MM.1S (cell line): Measurements from ENCODE around the gene ULK4.

ENCODE experiments used
- DNase-seq: peaks from one replicate; pipeline ENCODE4 v3.0.0-alpha.2; 2015
- H2AFZ ChIP-seq: fragments of 300-600 bp; sonication (generic); 2 replicates; pipeline ENCODE4 v1.6.0; 2016; ENCODE audit warnings: antibody characterized with exemption, low read length
- H3F3A ChIP-seq: fragments of 300-600 bp; sonication (generic); 2 replicates; pipeline ENCODE4 v1.6.1; 2016; ENCODE audit warnings: mild to moderate bottlenecking, antibody characterized with exemption, low read length, moderate library complexity, mixed read lengths; ENCODE audit not compliant: insufficient read depth
- H3K27ac ChIP-seq: fragments of 300-600 bp; sonication (generic); 2 replicates; pipeline ENCODE4 v1.5.1; 2016; ENCODE audit warnings: mild to moderate bottlenecking, low read length
- H3K27me3 ChIP-seq: fragments of 300-600 bp; sonication (generic); replicated peaks from 2 replicates; pipeline ENCODE4 v1.6.0; 2016; ENCODE audit warnings: low read length; ENCODE audit not compliant: insufficient read depth
- H3K36me3 ChIP-seq: fragments of 300-600 bp; sonication (generic); replicated peaks from 2 replicates; pipeline ENCODE4 v1.6.1; 2016; ENCODE audit warnings: mild to moderate bottlenecking, low read length, mixed read lengths; ENCODE audit not compliant: insufficient read depth
- H3K4me1 ChIP-seq: fragments of 300-600 bp; sonication (generic); 2 replicates; pipeline ENCODE4 v1.6.1; 2016; ENCODE audit warnings: low read length, mixed read lengths
- H3K4me2 ChIP-seq: fragments of 300-600 bp; sonication (generic); 2 replicates; pipeline ENCODE4 v1.6.0; 2016; ENCODE audit warnings: low read depth, low read length
- H3K4me3 ChIP-seq: fragments of 300-600 bp; sonication (generic); 2 replicates; pipeline ENCODE4 v1.5.1; 2016; ENCODE audit warnings: low read length, mixed read lengths
- H3K79me2 ChIP-seq: fragments of 300-600 bp; sonication (generic); 2 replicates; pipeline ENCODE4 v1.6.1; 2016; ENCODE audit warnings: mixed run types, low read length, mixed read lengths
- H3K9ac ChIP-seq: fragments of 300-600 bp; sonication (generic); 2 replicates; pipeline ENCODE4 v1.6.1; 2016; ENCODE audit warnings: low read length, mixed read lengths
- H3K9me2 ChIP-seq: fragments of 300-600 bp; sonication (generic); replicated peaks from 2 replicates; pipeline ENCODE4 v1.6.1; 2016; ENCODE audit warnings: mild to moderate bottlenecking, low read length, mixed read lengths; ENCODE audit not compliant: insufficient read depth
- H3K9me3 ChIP-seq: fragments of 300-600 bp; sonication (generic); replicated peaks from 2 replicates; pipeline ENCODE4 v1.6.1; 2016; ENCODE audit warnings: mild to moderate bottlenecking, low read length, mixed read lengths; ENCODE audit not compliant: insufficient read depth
- H4K20me1 ChIP-seq: fragments of 300-600 bp; sonication (generic); 2 replicates; pipeline ENCODE4 v1.6.1; 2016; ENCODE audit warnings: mild to moderate bottlenecking, low read length, moderate library complexity, mixed read lengths; ENCODE audit not compliant: insufficient read depth
- EZH2 ChIP-seq: fragments of 300-600 bp; sonication (generic); optimal IDR thresholded peaks from 2 replicates; pipeline ENCODE3; 2017; ENCODE audit warnings: low read depth, mild to moderate bottlenecking, antibody characterized with exemption, low read length, mixed read lengths
- EZH2phosphoT487 ChIP-seq: fragments of 300-600 bp; sonication (generic); IDR thresholded peaks from 2 replicates; pipeline ENCODE4 v1.6.1; 2018; ENCODE audit warnings: antibody characterized with exemption, low read length
- TF ChIP-seq, protein P1 (sequence below): fragments of 300-600 bp; sonication (generic); IDR thresholded peaks from 2 replicates; pipeline ENCODE4 v1.5.1; 2016; ENCODE audit warnings: antibody characterized with exemption, low read length, mixed read lengths

ULK4 gene

DNA sequence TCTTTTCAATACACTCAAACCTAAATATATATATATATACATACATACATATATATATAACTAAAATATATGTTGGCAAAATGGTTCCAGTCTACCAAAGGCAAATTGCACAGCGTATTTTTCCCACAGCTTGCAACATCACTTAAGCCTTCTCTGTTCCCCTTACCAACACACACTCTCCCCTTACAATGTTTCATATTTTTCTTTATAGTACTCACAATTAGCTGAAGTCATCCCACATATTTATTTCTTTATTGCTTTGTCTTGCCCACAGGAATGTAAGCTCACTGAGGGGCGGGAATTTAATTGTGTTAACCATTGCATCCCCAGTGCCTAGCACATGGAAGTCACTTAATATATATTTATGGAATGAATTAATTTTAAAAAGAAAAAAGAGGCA is 288.3 kb downstream of the ULK4 start:
- no peaks in the 10 kb centered on the region for H3F3A ChIP-seq

DNA sequence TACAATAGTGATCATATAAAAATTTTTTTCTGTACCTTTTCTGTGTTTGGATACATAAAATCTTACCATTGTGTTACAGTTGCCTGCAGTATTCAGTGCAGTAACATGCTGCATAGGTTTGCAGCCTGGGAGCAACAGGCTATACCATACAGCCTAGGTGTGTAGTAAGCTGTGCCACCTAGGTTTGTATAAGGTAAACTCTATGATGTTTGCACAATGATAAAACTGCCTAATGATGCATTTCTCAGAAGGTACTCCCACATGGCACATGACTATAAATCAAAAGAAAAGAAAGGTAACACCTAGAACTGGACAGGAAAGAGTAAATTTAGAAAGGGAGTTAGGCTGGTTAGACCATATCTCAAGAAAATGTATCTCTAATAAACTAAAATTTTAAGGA is 293.5 kb downstream of the ULK4 start:
- no peak for DNase-seq
- no peaks in the 10 kb centered on the region for H3K4me1 ChIP-seq
- H3K9ac ChIP-seq: no peak overlapping the region
- no peak overlapping the region for H2AFZ ChIP-seq
- H3K4me3 ChIP-seq: no peak overlapping the region
- H3K4me2 ChIP-seq: no peak overlapping the region
- H3F3A ChIP-seq: no peaks in the 10 kb centered on the region
- H3K36me3 ChIP-seq: no peaks in the 10 kb centered on the region
- TF ChIP-seq EZH2phosphoT487: no peak
- TF ChIP-seq, protein P1, sequence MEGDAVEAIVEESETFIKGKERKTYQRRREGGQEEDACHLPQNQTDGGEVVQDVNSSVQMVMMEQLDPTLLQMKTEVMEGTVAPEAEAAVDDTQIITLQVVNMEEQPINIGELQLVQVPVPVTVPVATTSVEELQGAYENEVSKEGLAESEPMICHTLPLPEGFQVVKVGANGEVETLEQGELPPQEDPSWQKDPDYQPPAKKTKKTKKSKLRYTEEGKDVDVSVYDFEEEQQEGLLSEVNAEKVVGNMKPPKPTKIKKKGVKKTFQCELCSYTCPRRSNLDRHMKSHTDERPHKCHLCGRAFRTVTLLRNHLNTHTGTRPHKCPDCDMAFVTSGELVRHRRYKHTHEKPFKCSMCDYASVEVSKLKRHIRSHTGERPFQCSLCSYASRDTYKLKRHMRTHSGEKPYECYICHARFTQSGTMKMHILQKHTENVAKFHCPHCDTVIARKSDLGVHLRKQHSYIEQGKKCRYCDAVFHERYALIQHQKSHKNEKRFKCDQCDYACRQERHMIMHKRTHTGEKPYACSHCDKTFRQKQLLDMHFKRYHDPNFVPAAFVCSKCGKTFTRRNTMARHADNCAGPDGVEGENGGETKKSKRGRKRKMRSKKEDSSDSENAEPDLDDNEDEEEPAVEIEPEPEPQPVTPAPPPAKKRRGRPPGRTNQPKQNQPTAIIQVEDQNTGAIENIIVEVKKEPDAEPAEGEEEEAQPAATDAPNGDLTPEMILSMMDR: no peak
- no peak for TF ChIP-seq EZH2
- H3K9me3 ChIP-seq: no peaks in the 10 kb centered on the region
- H3K79me2 ChIP-seq: no peaks in the 10 kb centered on the region
- no peaks in the 10 kb centered on the region for H4K20me1 ChIP-seq
- no peak overlapping the region for H3K27ac ChIP-seq
- H3K9me2 ChIP-seq: no peaks in the 10 kb centered on the region
- no peaks in the 10 kb centered on the region for H3K27me3 ChIP-seq

More for the DNA sequence above, 288.3 kb downstream of the ULK4 start:
- no peaks in the 10 kb centered on the region for H3K36me3 ChIP-seq
- no peak for DNase-seq
- no peaks in the 10 kb centered on the region for H3K9me3 ChIP-seq
- TF ChIP-seq EZH2phosphoT487 (no peak), EZH2 (no peak)
- TF ChIP-seq, protein P1: no peak
- H3K4me2 ChIP-seq: no peak overlapping the region
- H3K27me3 ChIP-seq: no peaks in the 10 kb centered on the region
- no peak overlapping the region for H3K27ac ChIP-seq
- H3K4me1 ChIP-seq: no peaks in the 10 kb centered on the region
- no peaks in the 10 kb centered on the region for H3K79me2 ChIP-seq
- no peaks in the 10 kb centered on the region for H4K20me1 ChIP-seq
- H3K9me2 ChIP-seq: no peaks in the 10 kb centered on the region
- no peak overlapping the region for H2AFZ ChIP-seq
- no peak overlapping the region for H3K9ac ChIP-seq
- H3K4me3 ChIP-seq: no peak overlapping the region

DNA sequence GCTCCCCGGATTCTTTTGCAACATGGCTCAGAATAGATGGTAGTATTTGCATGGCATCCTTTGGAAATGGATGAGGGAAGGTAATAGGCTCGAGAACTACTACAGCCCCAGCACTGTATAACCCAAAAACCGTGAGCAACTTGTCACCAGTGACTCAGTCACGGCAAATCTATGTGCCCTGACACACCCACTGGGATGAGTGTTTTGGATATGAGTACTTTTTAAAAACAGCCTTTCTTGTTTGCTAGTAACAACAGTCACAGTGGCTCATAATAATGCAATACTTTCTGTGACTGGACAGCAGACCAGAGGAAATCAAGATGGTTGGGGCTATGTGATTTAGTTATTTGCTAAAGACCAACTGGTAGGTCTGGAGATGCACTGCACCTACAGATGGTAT is 299.6 kb downstream of the ULK4 start:
- Histone ChIP-seq H3F3A (no peaks in the 10 kb centered on the region), H3K9me3 (no peaks in the 10 kb centered on the region), H3K4me3 (no peak overlapping the region), H3K4me2 (no peak overlapping the region), H3K79me2 (no peaks in the 10 kb centered on the region), H3K9me2 (no peaks in the 10 kb centered on the region), H3K36me3 (no peaks in the 10 kb centered on the region), H4K20me1 (no peaks in the 10 kb centered on the region), H3K27ac (no peak overlapping the region), H3K27me3 (no peaks in the 10 kb centered on the region), H3K4me1 (no peaks in the 10 kb centered on the region), H3K9ac (no peak overlapping the region), H2AFZ (no peak overlapping the region)
- TF ChIP-seq EZH2phosphoT487: no peak
- TF ChIP-seq EZH2: no peak
- TF ChIP-seq, protein P1: no peak
- DNase-seq: no peak

DNA sequence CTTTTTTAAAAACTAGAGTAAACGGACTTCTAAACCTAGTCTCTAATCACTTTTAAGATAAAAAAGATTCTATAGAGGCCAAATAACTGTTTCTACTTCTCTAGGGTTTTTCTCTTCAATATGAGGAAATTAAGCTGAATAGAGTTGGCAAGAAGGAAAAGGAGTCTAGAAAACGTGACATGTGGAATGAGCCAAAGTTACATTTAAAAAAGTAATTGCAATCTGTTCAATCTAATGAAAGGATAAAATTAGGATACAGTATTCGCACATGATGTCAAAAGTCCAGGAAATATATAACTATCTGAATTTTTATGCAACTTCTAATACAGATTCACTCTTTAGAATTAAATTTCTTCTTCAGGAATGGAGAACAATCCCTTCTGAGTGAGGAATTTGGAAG is 300.1 kb downstream of the ULK4 start:
- Histone ChIP-seq H3K9ac (no peak overlapping the region), H2AFZ (no peak overlapping the region), H4K20me1 (no peaks in the 10 kb centered on the region), H3K79me2 (no peaks in the 10 kb centered on the region), H3K4me3 (no peak overlapping the region), H3K27me3 (no peaks in the 10 kb centered on the region), H3K27ac (no peak overlapping the region), H3K9me3 (no peaks in the 10 kb centered on the region), H3K4me1 (no peaks in the 10 kb centered on the region), H3K36me3 (no peaks in the 10 kb centered on the region), H3K9me2 (no peaks in the 10 kb centered on the region), H3K4me2 (no peak overlapping the region), H3F3A (no peaks in the 10 kb centered on the region)
- no peak for DNase-seq
- TF ChIP-seq, protein P1: no peak
- no peak for TF ChIP-seq EZH2
- no peak for TF ChIP-seq EZH2phosphoT487
